Breast epithelium (tissue), 4 donors: ENCODE measurements around the gene AZU1. TPM values are rescaled to one million over a fixed set of nuclear protein-coding genes. Genes with fewer than 3 reads are reported as not detected.

Experiments used
- DNase-seq, 2 donors: peaks; one replicate each; pipeline ENCODE4 v3.0.0-alpha.2; 2019; ENCODE audit warnings: low spot score in 2 of 2
- H3K27ac ChIP-seq, 2 donors: fragments of 200-600 bp; sonication (generic) in 1 of 2; one replicate each; pipeline ENCODE4 v1.5.1; 2016 to 2019; ENCODE audit warnings: mild to moderate bottlenecking in 1 of 2
- H3K27me3 ChIP-seq, 2 donors: fragments of 200-600 bp; sonication (generic) in 1 of 2; one replicate each; pipeline versions ENCODE4 v1.5.1 to v1.6.0; 2017 to 2019; ENCODE audit warnings: control low read depth in 1 of 2, mild to moderate bottlenecking in 1 of 2
- H3K36me3 ChIP-seq: fragments of 200-600 bp; one replicate; pipeline ENCODE4 v1.5.1; 2019
- H3K4me1 ChIP-seq, 2 donors: fragments of 200-600 bp; sonication (generic); one replicate each; pipeline ENCODE4 v1.5.1; 2016 to 2019; ENCODE audit warnings: control low read depth in 1 of 2
- H3K4me3 ChIP-seq, 3 donors: fragments of 200-600 bp; sonication (generic); 1 replicate in 2 of 3; 2 replicates in 1 of 3; pipeline ENCODE4 v1.5.1; 2016 to 2019; ENCODE audit warnings: mild to moderate bottlenecking in 3 of 3, moderate library complexity in 2 of 3
- H3K9me3 ChIP-seq, 2 donors: fragments of 200-600 bp; sonication (generic) in 1 of 2; one replicate each; pipeline ENCODE4 v1.5.1; 2016 to 2019; ENCODE audit warnings: control low read depth in 1 of 2
- POLR2A ChIP-seq: fragments of 450-650 bp; IDR thresholded peaks from one replicate; pipeline ENCODE4 v1.6.1; 2016; ENCODE audit warnings: antibody characterized with exemption, mild to moderate bottlenecking, moderate library complexity
- POLR2AphosphoS5 ChIP-seq, 3 donors: sonication (generic); formaldehyde crosslinking; IDR thresholded peaks; one replicate each; pipeline ENCODE4 v1.6.1; 2017; ENCODE audit warnings: antibody characterized with exemption in 3 of 3
- intact Hi-C: fragments of 100-400 bp; cut with DNase I; formaldehyde crosslinking; loops from one replicate; pipeline ENCODE4 v1.15.1; 2023; ENCODE audit warnings: low total_unique reads
- total RNA-seq, 3 donors: library from RNA; depleted of rRNA; stranded (reverse); fragments of >200 nt; gene quantifications; one replicate each; pipeline ENCODE4 v1.1.0, GENCODE V29; 2016
- TF ChIP-seq, protein P1 (sequence below), 3 donors: fragments of 450-650 bp; IDR thresholded peaks; one replicate each; pipeline ENCODE4 v1.5.1; 2016 to 2017; ENCODE audit warnings: antibody characterized with exemption in 3 of 3, mild to moderate bottlenecking in 3 of 3, moderate library complexity in 3 of 3

AZU1 gene
- total RNA-seq, 3 donors from 2014 or later: 0.29 TPM; not detected in 2

DNA sequence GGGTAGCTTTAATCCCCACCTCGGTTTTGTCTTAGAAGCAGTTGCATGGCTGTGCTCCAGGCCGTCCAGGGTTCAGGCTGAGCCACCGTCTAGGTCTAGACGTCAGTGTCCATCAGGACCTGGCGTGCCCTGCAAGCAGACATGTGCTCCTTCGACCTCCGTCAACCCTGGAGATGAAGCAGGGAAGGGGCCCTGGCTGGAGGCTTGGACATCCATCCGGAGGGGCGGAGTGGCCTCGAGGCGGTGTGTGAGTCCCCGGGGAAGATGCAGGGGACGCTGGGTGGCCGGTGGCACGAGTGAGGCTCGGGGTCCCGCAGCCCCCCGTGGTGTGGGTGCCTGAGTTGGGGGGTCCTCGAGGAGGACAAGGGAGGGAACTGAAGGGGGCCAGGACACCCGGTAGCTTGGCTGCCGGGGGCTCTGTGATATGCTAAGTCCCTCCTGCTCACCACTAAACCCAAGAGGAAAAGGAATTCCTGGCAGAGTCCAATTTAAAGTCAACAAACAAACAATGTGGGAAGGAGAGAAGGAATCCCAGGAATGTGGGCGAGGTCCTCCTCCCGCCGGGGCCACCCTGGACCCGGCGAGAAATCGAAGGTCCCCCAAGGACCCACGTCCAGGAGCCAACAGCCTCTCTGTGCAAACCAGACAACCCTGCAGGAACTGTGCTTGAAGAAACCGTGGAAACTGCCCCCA is 45.3 kb upstream of the AZU1 start:
- intact Hi-C loops: no loop called here
- Histone ChIP-seq H3K4me3 (peak overlapping the region in 2 of 3 donors; percentile 37 to 53), H3K36me3 (no peaks in the 10 kb centered on the region), H3K9me3 (no peaks in the 10 kb centered on the region), H3K27ac (peak overlapping the region; percentile 54 to 70), H3K4me1 (peaks cover 3 to 6% of the 10 kb centered on the region in 2 donors), H3K27me3 (no peaks in the 10 kb centered on the region)
- DNase-seq: no peak
- TF ChIP-seq POLR2A (no peak), POLR2AphosphoS5 (IDR thresholded peaks at IDR 0.05) (no peak)
- TF ChIP-seq, protein P1, sequence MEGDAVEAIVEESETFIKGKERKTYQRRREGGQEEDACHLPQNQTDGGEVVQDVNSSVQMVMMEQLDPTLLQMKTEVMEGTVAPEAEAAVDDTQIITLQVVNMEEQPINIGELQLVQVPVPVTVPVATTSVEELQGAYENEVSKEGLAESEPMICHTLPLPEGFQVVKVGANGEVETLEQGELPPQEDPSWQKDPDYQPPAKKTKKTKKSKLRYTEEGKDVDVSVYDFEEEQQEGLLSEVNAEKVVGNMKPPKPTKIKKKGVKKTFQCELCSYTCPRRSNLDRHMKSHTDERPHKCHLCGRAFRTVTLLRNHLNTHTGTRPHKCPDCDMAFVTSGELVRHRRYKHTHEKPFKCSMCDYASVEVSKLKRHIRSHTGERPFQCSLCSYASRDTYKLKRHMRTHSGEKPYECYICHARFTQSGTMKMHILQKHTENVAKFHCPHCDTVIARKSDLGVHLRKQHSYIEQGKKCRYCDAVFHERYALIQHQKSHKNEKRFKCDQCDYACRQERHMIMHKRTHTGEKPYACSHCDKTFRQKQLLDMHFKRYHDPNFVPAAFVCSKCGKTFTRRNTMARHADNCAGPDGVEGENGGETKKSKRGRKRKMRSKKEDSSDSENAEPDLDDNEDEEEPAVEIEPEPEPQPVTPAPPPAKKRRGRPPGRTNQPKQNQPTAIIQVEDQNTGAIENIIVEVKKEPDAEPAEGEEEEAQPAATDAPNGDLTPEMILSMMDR (IDR thresholded peaks at IDR 0.05): no peak

DNA sequence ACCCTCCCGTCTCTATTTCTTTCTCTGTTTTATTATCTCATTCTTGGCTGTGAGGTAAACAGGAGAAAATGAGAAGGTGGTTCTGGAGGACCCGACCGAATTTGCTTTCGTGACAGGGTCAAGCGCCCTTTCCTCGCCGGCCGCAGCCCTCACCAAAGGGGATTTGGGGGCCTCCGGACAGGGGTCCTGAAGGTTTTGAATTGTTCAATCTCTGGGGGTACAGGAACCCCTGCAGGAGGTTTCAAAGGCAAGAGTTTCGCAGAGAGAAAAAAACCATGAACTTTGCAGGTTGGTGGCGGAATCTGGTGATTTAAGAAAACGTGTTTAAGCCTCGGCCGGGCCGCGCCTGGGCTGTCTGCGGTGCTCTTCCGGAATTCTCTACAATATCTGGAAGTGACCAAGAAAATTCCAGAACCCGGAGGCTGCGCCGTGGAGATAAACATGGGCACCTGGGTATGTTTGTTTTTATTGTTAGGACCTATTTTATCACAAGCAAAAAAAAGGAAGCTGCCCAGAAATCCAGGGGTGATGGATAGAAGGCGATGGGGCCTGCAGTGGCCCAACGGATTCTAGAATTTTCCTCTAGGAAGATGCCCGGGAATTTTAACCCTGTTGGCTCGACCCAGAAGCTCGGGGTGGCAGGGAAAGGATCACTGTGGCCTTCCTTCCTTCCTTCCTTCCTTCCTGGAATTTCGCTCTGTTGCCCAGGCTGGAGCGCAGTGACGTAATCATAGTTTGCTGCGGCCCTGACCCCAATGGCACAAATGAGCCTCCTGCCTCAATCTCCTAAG is 44.6 kb upstream of the AZU1 start:
- no peaks in the 10 kb centered on the region for H3K27me3 ChIP-seq
- H3K4me1 ChIP-seq: peaks cover 3 to 6% of the 10 kb centered on the region in 2 donors
- no peak for DNase-seq
- intact Hi-C loops: no loop called here
- no peaks in the 10 kb centered on the region for H3K9me3 ChIP-seq
- no peaks in the 10 kb centered on the region for H3K36me3 ChIP-seq
- H3K27ac ChIP-seq: peak overlapping the region; percentile 38 to 54
- TF ChIP-seq POLR2A (no peak), POLR2AphosphoS5 (IDR thresholded peaks at IDR 0.05) (no peak)
- TF ChIP-seq, protein P1 (IDR thresholded peaks at IDR 0.05): no peak
- H3K4me3 ChIP-seq: peak overlapping the region in 2 of 3 donors; percentile 37 to 53

DNA sequence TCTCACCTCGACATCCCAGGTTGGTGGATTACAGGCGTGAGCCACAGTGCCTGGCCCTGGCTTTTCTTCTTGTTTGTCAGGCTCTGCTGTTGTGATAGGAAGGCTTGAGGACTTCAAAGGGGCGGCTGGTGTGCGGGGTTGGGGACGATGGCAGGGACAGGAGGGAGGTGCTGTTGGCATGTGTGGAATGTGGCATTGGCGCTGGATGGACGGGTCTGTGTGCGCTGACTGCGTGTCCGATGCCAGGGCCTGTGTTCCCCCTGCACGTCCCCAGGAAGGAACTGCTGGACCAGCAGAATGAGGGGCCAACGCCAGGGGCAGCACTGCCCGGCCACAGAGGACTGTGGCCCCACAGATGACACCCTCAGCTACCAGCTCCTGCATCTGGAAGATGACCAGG is 43.1 kb upstream of the AZU1 start:
- Histone ChIP-seq H3K36me3 (no peaks in the 10 kb centered on the region), H3K27me3 (no peaks in the 10 kb centered on the region), H3K27ac (no peak overlapping the region), H3K9me3 (no peaks in the 10 kb centered on the region), H3K4me1 (no peaks in the 10 kb centered on the region), H3K4me3 (no peak overlapping the region)
- DNase-seq: no peak
- intact Hi-C loops: no loop called here
- no peak for TF ChIP-seq POLR2AphosphoS5 (IDR thresholded peaks at IDR 0.05)
- TF ChIP-seq, protein P1 (IDR thresholded peaks at IDR 0.05): no peak
- no peak for TF ChIP-seq POLR2A

DNA sequence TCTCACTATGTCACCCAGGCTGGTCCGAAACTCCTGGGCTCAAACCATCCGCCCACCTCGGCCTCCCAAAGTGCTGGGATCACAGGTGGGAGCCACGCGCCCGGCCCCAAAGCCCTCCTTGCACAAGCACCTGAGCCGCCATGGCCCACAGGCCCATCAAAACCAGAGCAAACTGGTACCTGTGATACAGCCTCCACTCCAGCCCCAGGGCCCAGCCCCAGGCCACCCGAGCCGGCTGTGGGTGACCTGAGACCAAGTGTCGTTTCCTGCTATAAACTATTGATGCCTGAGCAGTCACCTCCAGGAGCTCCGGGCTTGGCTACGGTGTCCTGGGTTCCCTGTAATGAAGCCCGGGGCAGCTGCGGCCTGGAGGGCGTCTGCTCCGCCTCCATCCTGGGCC is 40.1 kb upstream of the AZU1 start:
- Histone ChIP-seq H3K9me3 (no peaks in the 10 kb centered on the region), H3K4me3 (no peak overlapping the region), H3K36me3 (no peaks in the 10 kb centered on the region), H3K27me3 (no peaks in the 10 kb centered on the region), H3K4me1 (no peaks in the 10 kb centered on the region), H3K27ac (no peak overlapping the region)
- TF ChIP-seq POLR2A: no peak
- TF ChIP-seq POLR2AphosphoS5 (IDR thresholded peaks at IDR 0.05): no peak
- TF ChIP-seq, protein P1 (IDR thresholded peaks at IDR 0.05): no peak
- no peak for DNase-seq
- intact Hi-C loops: no loop called here

DNA sequence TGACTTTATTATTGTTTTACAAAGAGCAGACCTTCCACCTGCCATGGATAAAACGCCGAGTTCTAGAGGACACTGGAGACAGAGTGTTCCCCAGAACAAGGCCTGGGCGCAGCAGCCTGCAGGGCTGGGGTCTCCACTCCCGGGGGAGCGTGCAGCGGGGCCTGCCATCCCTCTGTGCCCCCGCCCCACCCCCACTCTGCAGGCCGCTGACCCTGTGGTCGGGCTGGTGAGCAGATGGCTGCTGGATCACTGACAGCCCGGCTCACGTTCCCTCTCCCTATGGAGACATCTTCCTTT is 39.0 kb upstream of the AZU1 start:
- H3K27ac ChIP-seq: peak overlapping the region in 1 of 2 donors; percentile 48
- DNase-seq: no peak
- TF ChIP-seq POLR2A: no peak
- no peak for TF ChIP-seq POLR2AphosphoS5 (IDR thresholded peaks at IDR 0.05)
- H3K4me3 ChIP-seq: no peak overlapping the region
- no peaks in the 10 kb centered on the region for H3K36me3 ChIP-seq
- intact Hi-C loops: no loop called here
- H3K9me3 ChIP-seq: no peaks in the 10 kb centered on the region
- H3K4me1 ChIP-seq: no peaks in the 10 kb centered on the region
- no peaks in the 10 kb centered on the region for H3K27me3 ChIP-seq
